Ovary (tissue), 3 donors: ENCODE data around the gene IQGAP2.

Experiments
- POLR2A ChIP-seq: fragments of 450-650 bp; IDR thresholded peaks from one replicate; pipeline ENCODE4 v1.6.1; 2017; ENCODE audit warnings: antibody characterized with exemption, mild to moderate bottlenecking, moderate library complexity
- TF ChIP-seq, protein P1 (sequence below), 3 donors: fragments of 450-650 bp in 2 of 3; fragments of 200-600 bp in 1 of 3; IDR thresholded peaks; one replicate each; pipeline versions ENCODE4 v1.5.1 to v1.8.0; 2016 to 2022; ENCODE audit warnings: antibody characterized with exemption in 3 of 3, mild to moderate bottlenecking in 1 of 3
- donor health status: DM: no; HTN: no; CAD: no.

DNA sequence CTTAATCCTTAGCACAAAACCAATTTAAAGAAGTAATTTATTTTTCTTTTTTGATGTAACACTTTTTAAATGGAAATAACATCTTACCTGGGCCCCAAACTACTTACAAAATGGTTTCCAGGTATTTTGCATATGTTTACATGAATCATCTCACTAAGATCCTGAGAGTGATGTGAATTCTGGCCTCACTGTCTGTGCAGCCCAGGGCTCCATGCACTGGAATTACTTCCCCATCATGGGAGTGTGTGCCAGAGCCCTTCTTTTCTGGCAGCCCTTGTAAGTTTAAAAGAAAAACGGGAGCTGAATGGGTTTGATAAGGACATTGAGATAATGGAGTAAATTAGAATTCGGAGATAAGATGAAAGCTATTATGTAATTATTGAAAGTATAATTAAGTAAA, 300.6 kb downstream of the IQGAP2 start:
- TF ChIP-seq, protein P1, sequence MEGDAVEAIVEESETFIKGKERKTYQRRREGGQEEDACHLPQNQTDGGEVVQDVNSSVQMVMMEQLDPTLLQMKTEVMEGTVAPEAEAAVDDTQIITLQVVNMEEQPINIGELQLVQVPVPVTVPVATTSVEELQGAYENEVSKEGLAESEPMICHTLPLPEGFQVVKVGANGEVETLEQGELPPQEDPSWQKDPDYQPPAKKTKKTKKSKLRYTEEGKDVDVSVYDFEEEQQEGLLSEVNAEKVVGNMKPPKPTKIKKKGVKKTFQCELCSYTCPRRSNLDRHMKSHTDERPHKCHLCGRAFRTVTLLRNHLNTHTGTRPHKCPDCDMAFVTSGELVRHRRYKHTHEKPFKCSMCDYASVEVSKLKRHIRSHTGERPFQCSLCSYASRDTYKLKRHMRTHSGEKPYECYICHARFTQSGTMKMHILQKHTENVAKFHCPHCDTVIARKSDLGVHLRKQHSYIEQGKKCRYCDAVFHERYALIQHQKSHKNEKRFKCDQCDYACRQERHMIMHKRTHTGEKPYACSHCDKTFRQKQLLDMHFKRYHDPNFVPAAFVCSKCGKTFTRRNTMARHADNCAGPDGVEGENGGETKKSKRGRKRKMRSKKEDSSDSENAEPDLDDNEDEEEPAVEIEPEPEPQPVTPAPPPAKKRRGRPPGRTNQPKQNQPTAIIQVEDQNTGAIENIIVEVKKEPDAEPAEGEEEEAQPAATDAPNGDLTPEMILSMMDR (IDR thresholded peaks at IDR 0.05), result no peak
- no peak for TF ChIP-seq POLR2A
